ENCODE data around the gene CCDC102A. TPM values are rescaled to one million over a fixed set of nuclear protein-coding genes. Genes with fewer than 3 reads are reported as not detected.
"Not testable (repeated sequence)": the region's sequence is repeated elsewhere in the genome, so short reads cannot be mapped to it uniquely, and the experiment has no call there.

Gene CCDC102A
- total RNA-seq, 2 donors from 2014 or later = 10.6 to 22.4 TPM

DNA sequence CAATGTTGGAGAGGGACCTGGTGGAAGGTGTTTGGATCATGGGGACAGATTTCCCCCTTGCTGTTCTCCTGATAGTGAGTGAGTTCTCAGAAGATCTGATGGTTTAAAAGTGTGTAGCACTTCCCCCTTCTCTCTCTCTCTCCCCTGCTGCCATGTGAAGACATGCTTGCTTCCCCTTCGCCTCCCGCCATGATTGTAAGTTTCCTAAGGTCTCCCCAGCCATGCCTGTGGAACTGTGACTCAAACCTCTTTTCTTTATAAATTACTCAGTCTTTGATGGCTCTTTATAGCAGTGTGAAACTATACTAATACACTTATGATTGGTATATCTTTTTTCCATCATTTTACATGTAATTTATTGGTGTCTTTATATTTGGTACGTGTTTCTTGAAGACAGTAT is 19.5 kb upstream of the CCDC102A start:
- Histone ChIP-seq H3K9me3 (peaks cover 0 to 1% (median 0%) of the 10 kb centered on the region in 3 donors), H3K4me1 (no peaks in the 10 kb centered on the region), H3K27ac (no peak overlapping the region), H3K36me3 (replicated peaks in 1 of 2; ENCODE audit: insufficient read depth in 1 of 2, low read depth in 2 of 2) (no peaks in the 10 kb centered on the region), H3K4me3 (no peak overlapping the region), H3K27me3 (no peaks in the 10 kb centered on the region)
- ATAC-seq (no peak), DNase-seq (no peak)
- TF ChIP-seq, protein P1, sequence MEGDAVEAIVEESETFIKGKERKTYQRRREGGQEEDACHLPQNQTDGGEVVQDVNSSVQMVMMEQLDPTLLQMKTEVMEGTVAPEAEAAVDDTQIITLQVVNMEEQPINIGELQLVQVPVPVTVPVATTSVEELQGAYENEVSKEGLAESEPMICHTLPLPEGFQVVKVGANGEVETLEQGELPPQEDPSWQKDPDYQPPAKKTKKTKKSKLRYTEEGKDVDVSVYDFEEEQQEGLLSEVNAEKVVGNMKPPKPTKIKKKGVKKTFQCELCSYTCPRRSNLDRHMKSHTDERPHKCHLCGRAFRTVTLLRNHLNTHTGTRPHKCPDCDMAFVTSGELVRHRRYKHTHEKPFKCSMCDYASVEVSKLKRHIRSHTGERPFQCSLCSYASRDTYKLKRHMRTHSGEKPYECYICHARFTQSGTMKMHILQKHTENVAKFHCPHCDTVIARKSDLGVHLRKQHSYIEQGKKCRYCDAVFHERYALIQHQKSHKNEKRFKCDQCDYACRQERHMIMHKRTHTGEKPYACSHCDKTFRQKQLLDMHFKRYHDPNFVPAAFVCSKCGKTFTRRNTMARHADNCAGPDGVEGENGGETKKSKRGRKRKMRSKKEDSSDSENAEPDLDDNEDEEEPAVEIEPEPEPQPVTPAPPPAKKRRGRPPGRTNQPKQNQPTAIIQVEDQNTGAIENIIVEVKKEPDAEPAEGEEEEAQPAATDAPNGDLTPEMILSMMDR (IDR thresholded peaks at IDR 0.05) = no peak
- no peak for TF ChIP-seq POLR2A (IDR thresholded peaks at IDR 0.05)
- WGBS, 2 donors = 86 to 93% methylated on average over 3 of the region's 3 CpGs
- intact Hi-C loops (cut with DNase I) = no loop called here

DNA sequence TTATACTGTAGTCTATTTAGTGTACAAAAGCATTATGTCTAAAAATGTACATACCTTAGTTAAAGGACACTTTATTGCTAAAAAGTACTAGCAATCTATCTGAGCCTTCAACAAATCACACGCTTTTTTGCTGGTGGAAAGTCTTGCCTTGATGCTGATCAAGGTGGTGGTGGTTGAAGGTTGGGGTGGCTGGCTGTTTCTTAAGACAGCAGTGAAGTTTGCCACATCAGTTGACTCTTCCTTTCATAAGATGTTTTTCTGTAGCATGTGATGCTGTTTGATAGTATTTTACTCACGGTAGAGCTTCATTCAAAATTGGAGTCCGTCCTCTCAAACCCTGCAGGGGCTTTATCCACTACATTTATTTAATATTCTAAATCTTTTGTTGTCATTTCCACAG is 14.7 kb upstream of the CCDC102A start:
- no peaks in the 10 kb centered on the region for H3K36me3 ChIP-seq (replicated peaks in 1 of 2; ENCODE audit: insufficient read depth in 1 of 2, low read depth in 2 of 2)
- H3K4me3 ChIP-seq = no peak overlapping the region
- DNase-seq = no peak
- no peaks in the 10 kb centered on the region for H3K4me1 ChIP-seq
- intact Hi-C loops (cut with DNase I) = no loop called here
- no peak for ATAC-seq
- H3K9me3 ChIP-seq = no peaks in the 10 kb centered on the region
- no peak overlapping the region for H3K27ac ChIP-seq
- TF ChIP-seq, protein P1 (IDR thresholded peaks at IDR 0.05) = no peak
- TF ChIP-seq POLR2A (IDR thresholded peaks at IDR 0.05) = no peak
- no peaks in the 10 kb centered on the region for H3K27me3 ChIP-seq
- 93 to 97% methylated on average over 3 of the region's 3 CpGs for WGBS, 2 donors

DNA sequence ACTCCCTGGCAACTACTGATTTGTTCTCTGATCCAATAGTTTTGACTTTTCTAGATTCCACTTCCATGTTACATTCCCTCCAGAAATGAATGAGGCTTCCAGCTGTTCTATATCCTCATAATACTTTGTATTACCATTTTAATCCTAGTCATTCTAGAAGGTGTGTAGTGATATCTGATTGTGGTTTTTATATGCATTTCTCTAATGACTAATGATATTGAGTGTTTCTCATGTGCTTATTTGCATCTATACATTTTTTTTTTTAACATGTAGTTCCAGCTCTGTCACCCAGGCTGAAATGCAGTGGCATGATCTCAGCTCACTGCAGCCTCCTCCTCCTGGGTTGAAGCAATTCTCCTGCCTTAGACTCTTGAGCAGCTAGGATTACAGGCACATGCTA is 13.4 kb upstream of the CCDC102A start:
- Histone ChIP-seq H3K4me1 (no peaks in the 10 kb centered on the region), H3K27ac (no peak overlapping the region), H3K27me3 (no peaks in the 10 kb centered on the region), H3K9me3 (no peaks in the 10 kb centered on the region), H3K36me3 (replicated peaks in 1 of 2; ENCODE audit: insufficient read depth in 1 of 2, low read depth in 2 of 2) (no peaks in the 10 kb centered on the region), H3K4me3 (no peak overlapping the region)
- ATAC-seq (no peak), DNase-seq (no peak)
- intact Hi-C loops (cut with DNase I) = no loop called here
- TF ChIP-seq POLR2A (IDR thresholded peaks at IDR 0.05) = no peak
- TF ChIP-seq, protein P1 (IDR thresholded peaks at IDR 0.05) = no peak

DNA sequence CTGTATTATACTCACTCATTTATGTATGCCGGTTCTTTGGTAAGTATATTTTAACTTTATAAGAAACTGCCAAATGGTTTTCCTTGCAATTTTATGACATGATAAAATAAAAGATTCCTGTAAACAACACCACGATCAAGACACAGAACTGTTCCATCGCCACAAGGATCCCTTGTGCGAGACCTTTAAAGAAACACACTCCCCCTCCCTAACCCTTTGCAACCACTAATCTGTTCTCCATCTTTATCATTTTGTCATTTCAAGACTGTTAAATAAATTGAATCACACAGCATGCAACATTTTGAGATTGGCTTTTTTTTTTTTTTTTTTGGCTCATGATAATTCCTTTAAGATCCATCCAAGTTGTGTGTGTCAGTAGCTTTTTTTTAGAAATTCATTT is 12.0 kb upstream of the CCDC102A start:
- no peaks in the 10 kb centered on the region for H3K36me3 ChIP-seq (replicated peaks in 1 of 2; ENCODE audit: insufficient read depth in 1 of 2, low read depth in 2 of 2)
- H3K4me1 ChIP-seq = no peaks in the 10 kb centered on the region
- intact Hi-C loops (cut with DNase I) = no loop called here
- 68 to 74% methylated on average over 4 of the region's 4 CpGs for WGBS, 2 donors
- DNase-seq (no peak), ATAC-seq (no peak)
- H3K27me3 ChIP-seq = no peaks in the 10 kb centered on the region
- no peaks in the 10 kb centered on the region for H3K9me3 ChIP-seq
- no peak overlapping the region for H3K27ac ChIP-seq
- TF ChIP-seq, protein P1 (IDR thresholded peaks at IDR 0.05) = no peak
- TF ChIP-seq POLR2A (IDR thresholded peaks at IDR 0.05) = no peak
- H3K4me3 ChIP-seq = no peak overlapping the region

DNA sequence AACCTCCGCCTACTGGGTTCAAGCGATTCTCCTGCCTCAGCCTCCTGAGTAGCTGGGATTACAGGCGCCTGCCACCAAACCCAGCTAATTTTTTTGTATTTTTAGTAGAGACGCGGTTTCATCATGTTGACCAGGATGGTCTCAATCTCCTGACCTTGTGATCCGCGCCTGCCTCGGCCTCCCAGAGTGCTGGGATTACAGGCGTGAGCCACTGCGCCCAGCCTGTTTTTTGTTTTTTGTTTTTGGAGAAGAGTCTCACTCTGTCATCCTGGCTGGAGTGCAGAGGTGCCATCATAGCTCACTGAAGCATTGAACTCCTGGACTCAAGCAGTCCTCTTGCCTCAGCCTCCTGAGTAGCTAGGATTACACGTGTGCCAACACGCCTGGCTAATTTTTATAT is 11.2 kb upstream of the CCDC102A start:
- DNase-seq; H3K27me3 ChIP-seq; intact Hi-C loops (cut with DNase I); H3K27ac ChIP-seq; ATAC-seq; H3K4me1 ChIP-seq; H3K36me3 ChIP-seq (replicated peaks in 1 of 2; ENCODE audit: insufficient read depth in 1 of 2, low read depth in 2 of 2); H3K4me3 ChIP-seq; H3K9me3 ChIP-seq: not testable (repeated sequence)
- 81 to 87% methylated on average over 12 of the region's 12 CpGs for WGBS, 2 donors

Data from body of pancreas (tissue), 4 donors.